GM19239 (cell line): ENCODE results near the gene SIGLEC11.
A peak's percentile ranks its signal among the peaks of the same experiment; 100 is the strongest.
"Not testable (repeated sequence)": the region's sequence is repeated elsewhere in the genome, so short reads cannot be mapped to it uniquely, and the experiment has no call there.

ENCODE experiments used
- DNase-seq: peaks from one replicate; pipeline ENCODE4 v3.0.0; 2011; ENCODE audit warnings: low spot score; ENCODE audit not compliant: insufficient read length
- FAIRE-seq: peaks from 2 replicates; lab custom pipeline; 2011; peaks lifted over from hg19 to GRCh38; lab: Jason Lieb, UNC

Gene SIGLEC11

GRCh38 chr19:49952906-49953305 is 8.1 kb downstream of the SIGLEC11 start:
- no peak for DNase-seq

GRCh38 chr19:49952479-49952836 is 8.5 kb downstream of the SIGLEC11 start:
- FAIRE-seq: no peak
- no peak for DNase-seq

More at GRCh38 chr19:49952906-49953305, 8.1 kb downstream of the SIGLEC11 start:
- FAIRE-seq: no peak

- DNase-seq (no peak), FAIRE-seq (no peak)
Observed at GRCh38 chr19:49951806-49952478, 9.0 kb downstream of the SIGLEC11 start.

GRCh38 chr19:49950956-49951526 is 9.9 kb downstream of the SIGLEC11 start:
- FAIRE-seq: no peak
- no peak for DNase-seq

- FAIRE-seq: no peak
- DNase-seq: no peak
Observed at GRCh38 chr19:49950590-49950948, 10.4 kb downstream of the SIGLEC11 start.

- no peak for DNase-seq
- FAIRE-seq: no peak
Observed at GRCh38 chr19:49949742-49950589, 11.0 kb downstream of the SIGLEC11 start.

GRCh38 chr19:49946415-49946814 is 14.6 kb downstream of the SIGLEC11 start:
- FAIRE-seq (no peak), DNase-seq (no peak)

- DNase-seq, FAIRE-seq: not testable (repeated sequence)
Observed at GRCh38 chr19:49944567-49944966, 16.4 kb downstream of the SIGLEC11 start.

- DNase-seq: no peak
- FAIRE-seq: no peak
Observed at GRCh38 chr19:49940482-49940791, 20.5 kb downstream of the SIGLEC11 start.

- no peak for FAIRE-seq
- no peak for DNase-seq
Observed at GRCh38 chr19:49939721-49940481, 21.1 kb downstream of the SIGLEC11 start.

- FAIRE-seq: no peak
- DNase-seq: no peak
Observed at GRCh38 chr19:49938662-49939061, 22.3 kb downstream of the SIGLEC11 start.

GRCh38 chr19:49937750-49938381 is 23.1 kb downstream of the SIGLEC11 start:
- DNase-seq (peak; percentile 62), FAIRE-seq (peak; percentile 76)

GRCh38 chr19:49936549-49936948 is 24.4 kb downstream of the SIGLEC11 start:
- no peak for FAIRE-seq

GRCh38 chr19:49933643-49934042 is 27.3 kb downstream of the SIGLEC11 start:
- no peak for DNase-seq
- FAIRE-seq: no peak

More at GRCh38 chr19:49936549-49936948, 24.4 kb downstream of the SIGLEC11 start:
- DNase-seq: no peak

- DNase-seq (no peak), FAIRE-seq (no peak)
Observed at GRCh38 chr19:49932731-49933131, 28.2 kb downstream of the SIGLEC11 start.

GRCh38 chr19:49932041-49932451 is 28.9 kb downstream of the SIGLEC11 start:
- FAIRE-seq: no peak
- no peak for DNase-seq

GRCh38 chr19:49931293-49932040 is 29.5 kb downstream of the SIGLEC11 start:
- FAIRE-seq (no peak), DNase-seq (no peak)

GRCh38 chr19:49930483-49931011 is 30.4 kb downstream of the SIGLEC11 start:
- no peak for DNase-seq
- FAIRE-seq: no peak
